Esophagus squamous epithelium (tissue), 5 donors: Measurements from ENCODE around the gene NCAPG. TPM values are rescaled to one million over a fixed set of nuclear protein-coding genes. Genes with fewer than 3 reads are reported as not detected.

Experiments
- DNase-seq: peaks from one replicate; lab custom pipeline; 2025; lab: John Stamatoyannopoulos, UW
- H3K27ac ChIP-seq, 4 donors: fragments of 200-600 bp; sonication (generic); one replicate each; pipeline ENCODE4 v1.5.1; 2016 to 2019; ENCODE audit warnings: mild to moderate bottlenecking in 1 of 4
- H3K27me3 ChIP-seq, 4 donors: fragments of 200-600 bp; sonication (generic); 1 replicate in 3 of 4; 2 replicates in 1 of 4; pipeline versions ENCODE4 v1.5.1 to v1.6.0; 2017 to 2021; ENCODE audit warnings: antibody characterized with exemption in 1 of 4
- H3K36me3 ChIP-seq, 3 donors: fragments of 200-600 bp; sonication (generic); one replicate each; pipeline ENCODE4 v1.5.1; 2016 to 2019
- H3K4me1 ChIP-seq, 3 donors: fragments of 200-600 bp; sonication (generic); one replicate each; pipeline ENCODE4 v1.5.1; 2017 to 2019
- H3K4me3 ChIP-seq, 4 donors: fragments of 200-600 bp; sonication (generic); 1 replicate in 3 of 4; 2 replicates in 1 of 4; pipeline ENCODE4 v1.5.1; 2016 to 2019; ENCODE audit warnings: mild to moderate bottlenecking in 2 of 4, moderate library complexity in 1 of 4
- H3K9me3 ChIP-seq, 3 donors: fragments of 200-600 bp; sonication (generic); one replicate each; pipeline ENCODE4 v1.5.1; 2016 to 2019
- CTCF ChIP-seq, 6 experiments: fragments of 450-650 bp in 4 of 6; fragments of 200-600 bp in 2 of 6; sonication (generic) in 2 of 6; IDR thresholded peaks; one replicate each; pipeline ENCODE4 v1.5.1; 2016 to 2019; ENCODE audit warnings: antibody characterized with exemption in 6 of 6, mild to moderate bottlenecking in 4 of 6, moderate library complexity in 4 of 6
- POLR2A ChIP-seq, 4 donors: fragments of 450-650 bp; IDR thresholded peaks; one replicate each; pipeline ENCODE4 v1.6.1; 2017; ENCODE audit warnings: antibody characterized with exemption in 4 of 4, mild to moderate bottlenecking in 4 of 4, moderate library complexity in 3 of 4
- WGBS, 2 donors: methylation state at CpG; one replicate each; pipeline ENCODE4 v1.1.5; 2018; 5-methylcytosine and 5-hydroxymethylcytosine counted together
- intact Hi-C: fragments of 100-400 bp; cut with DNase I; formaldehyde crosslinking; loops from one replicate; pipeline ENCODE4 v1.15.0; 2022
- total RNA-seq, 4 donors: library from RNA; depleted of rRNA; stranded (reverse); fragments of >200 nt; gene quantifications; one replicate each; pipeline ENCODE4 v1.1.0, GENCODE V29; 2016
- donor health status: DM: yes; HTN: yes; CAD: no.

The NCAPG gene
- total RNA-seq, 4 donors from 2014 or later: 3.8 to 19.4 (median 12.5) TPM

- Histone ChIP-seq H3K4me3 (no peak overlapping the region), H3K9me3 (no peaks in the 10 kb centered on the region), H3K27me3 (no peaks in the 10 kb centered on the region), H3K36me3 (peaks cover 0 to 17% (median 0%) of the 10 kb centered on the region in 3 donors), H3K4me1 (no peaks in the 10 kb centered on the region), H3K27ac (no peak overlapping the region)
- DNase-seq: no peak
- WGBS, 2 donors: 93 to 97% methylated on average over 2 of the region's 2 CpGs
- intact Hi-C loops: no loop called here
- TF ChIP-seq POLR2A (IDR thresholded peaks at IDR 0.05): no peak
- TF ChIP-seq CTCF (IDR thresholded peaks at IDR 0.05): no peak
Measured at GRCh38 chr4:17884063-17884462, 73.3 kb downstream of the NCAPG start.

GRCh38 chr4:17884511-17884910 lies 73.7 kb downstream of the NCAPG start:
- no peaks in the 10 kb centered on the region for H3K27me3 ChIP-seq
- TF ChIP-seq CTCF (IDR thresholded peaks at IDR 0.05) (no peak), POLR2A (IDR thresholded peaks at IDR 0.05) (no peak)
- H3K4me3 ChIP-seq: no peak overlapping the region
- H3K36me3 ChIP-seq: peaks cover 0 to 17% (median 0%) of the 10 kb centered on the region in 3 donors
- 86 to 97% methylated on average over 2 of the region's 2 CpGs for WGBS, 2 donors
- no peak overlapping the region for H3K27ac ChIP-seq
- intact Hi-C loops: no loop called here
- H3K9me3 ChIP-seq: no peaks in the 10 kb centered on the region
- H3K4me1 ChIP-seq: no peaks in the 10 kb centered on the region
- no peak for DNase-seq

GRCh38 chr4:17889692-17890091 lies 78.9 kb downstream of the NCAPG start:
- H3K4me1 ChIP-seq: no peaks in the 10 kb centered on the region
- H3K27ac ChIP-seq: no peak overlapping the region
- H3K9me3 ChIP-seq: no peaks in the 10 kb centered on the region
- TF ChIP-seq POLR2A (IDR thresholded peaks at IDR 0.05) (no peak), CTCF (IDR thresholded peaks at IDR 0.05) (no peak)
- H3K27me3 ChIP-seq: no peaks in the 10 kb centered on the region
- intact Hi-C loops: no loop called here
- 95 to 97% methylated on average over 1 of the region's 1 CpG for WGBS, 2 donors
- H3K36me3 ChIP-seq: peaks cover 0 to 4% (median 0%) of the 10 kb centered on the region in 3 donors
- H3K4me3 ChIP-seq: no peak overlapping the region
- no peak for DNase-seq

GRCh38 chr4:17894421-17894820 lies 83.6 kb downstream of the NCAPG start:
- H3K27ac ChIP-seq: no peak overlapping the region
- no peak for DNase-seq
- H3K36me3 ChIP-seq: no peaks in the 10 kb centered on the region
- intact Hi-C loops: no loop called here
- no peaks in the 10 kb centered on the region for H3K9me3 ChIP-seq
- no peaks in the 10 kb centered on the region for H3K4me1 ChIP-seq
- TF ChIP-seq POLR2A (IDR thresholded peaks at IDR 0.05) (no peak), CTCF (IDR thresholded peaks at IDR 0.05) (no peak)
- 67 to 72% methylated on average over 3 of the region's 3 CpGs for WGBS, 2 donors
- no peak overlapping the region for H3K4me3 ChIP-seq
- no peaks in the 10 kb centered on the region for H3K27me3 ChIP-seq

Other genes with a start within 250 kb of the NCAPG start
- 10 to 100 TPM; 30.2 to 80.5 (median 54.6) TPM for gene LAP3, start 233.8 kb upstream of the NCAPG start, total RNA-seq
- gene MED28, start 196.3 kb upstream of the NCAPG start, total RNA-seq: 10 to 100 TPM in 3 of 4 donors, 1 to 10 TPM in 1; 6.1 to 14.5 (median 11.5) TPM
- gene FAM184B, start 29.4 kb upstream of the NCAPG start, total RNA-seq: under 1 TPM; 0.18 to 0.76 (median 0.19) TPM
- gene DCAF16, start 222 bp upstream of the NCAPG start, total RNA-seq: 10 to 100 TPM in 2 of 4 donors, 1 to 10 TPM in 2; 5.6 to 28.2 (median 12.2) TPM
- 10 to 100 TPM in 1 of 4 donors, 1 to 10 TPM in 3; 6.1 to 17.5 (median 8.2) TPM for gene LCORL, start 210.8 kb downstream of the NCAPG start, total RNA-seq